Measurements from ENCODE around the gene OSTM1. TPM values are rescaled to one million over a fixed set of nuclear protein-coding genes. Genes with fewer than 3 reads are reported as not detected.

Gene OSTM1
- total RNA-seq, 1 donor from 2014 or later = 16.8 TPM

- intact Hi-C loops (cut with micrococcal nuclease) = no loop called here
- Mint-ChIP-seq H3K4me3 (no peak overlapping the region), H3K27me3 (peaks cover 12% of the 10 kb centered on the region), H3K27ac (no peak overlapping the region), H3K36me3 (ENCODE audit: low read depth) (no peaks in the 10 kb centered on the region), H3K9me3 (no peaks in the 10 kb centered on the region), H3K4me1 (no peaks in the 10 kb centered on the region)
- DNase-seq = no peak
Observed at GRCh38 chr6:107999341-107999740, 75.2 kb downstream of the OSTM1 start.

GRCh38 chr6:107991772-107992550, 82.6 kb downstream of the OSTM1 start:
- H3K27me3 Mint-ChIP-seq = no peaks in the 10 kb centered on the region
- no peaks in the 10 kb centered on the region for H3K36me3 Mint-ChIP-seq (ENCODE audit: low read depth)
- no peak for DNase-seq
- H3K27ac Mint-ChIP-seq = no peak overlapping the region
- no peak overlapping the region for H3K4me3 Mint-ChIP-seq
- peaks cover 9% of the 10 kb centered on the region for H3K4me1 Mint-ChIP-seq
- intact Hi-C loops (cut with micrococcal nuclease) = no loop called here
- no peaks in the 10 kb centered on the region for H3K9me3 Mint-ChIP-seq

Other genes with a start within 250 kb of the OSTM1 start
- gene SEC63, start 116.5 kb downstream of the OSTM1 start, total RNA-seq = 91.8 and 94.4 TPM in 2 replicates
- not detected in 2 replicates for gene NR2E1, start 91.3 kb upstream of the OSTM1 start, total RNA-seq
- gene SNX3, start 186.3 kb upstream of the OSTM1 start, total RNA-seq = 75.1 and 78.0 TPM in 2 replicates
- gene AFG1L, start 220.3 kb upstream of the OSTM1 start, total RNA-seq = 6.0 and 6.3 TPM in 2 replicates